GM18868 (cell line): ENCODE data around the gene ABCC9.

Experiments used
- ATAC-seq: cut with Tn5 transposase; IDR thresholded peaks from one replicate; pipeline ENCODE4 v1.9.1; 2021; ENCODE audit warnings: mild to moderate bottlenecking, moderate library complexity; ENCODE audit not compliant: unreplicated experiment

The ABCC9 gene

DNA sequence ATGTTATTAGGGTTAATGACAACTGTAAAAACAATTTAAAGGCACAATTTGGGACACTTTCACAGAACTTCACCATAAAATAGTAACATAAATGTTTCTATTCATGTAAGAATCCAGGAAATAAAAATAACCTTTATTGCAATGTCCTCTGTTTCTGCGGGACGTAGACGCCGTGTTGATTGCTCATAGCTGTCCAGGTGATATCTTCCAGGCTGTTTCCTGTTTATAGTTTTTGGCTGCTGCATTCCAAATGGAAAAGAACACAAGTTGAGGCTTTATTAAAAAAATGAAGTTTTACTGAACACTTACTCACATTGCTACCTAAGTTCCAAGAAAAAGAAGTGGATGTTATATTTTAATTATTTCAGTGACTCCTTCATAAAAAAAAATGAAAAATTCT lies 58.6 kb downstream of the ABCC9 start:
- ATAC-seq: no peak

DNA sequence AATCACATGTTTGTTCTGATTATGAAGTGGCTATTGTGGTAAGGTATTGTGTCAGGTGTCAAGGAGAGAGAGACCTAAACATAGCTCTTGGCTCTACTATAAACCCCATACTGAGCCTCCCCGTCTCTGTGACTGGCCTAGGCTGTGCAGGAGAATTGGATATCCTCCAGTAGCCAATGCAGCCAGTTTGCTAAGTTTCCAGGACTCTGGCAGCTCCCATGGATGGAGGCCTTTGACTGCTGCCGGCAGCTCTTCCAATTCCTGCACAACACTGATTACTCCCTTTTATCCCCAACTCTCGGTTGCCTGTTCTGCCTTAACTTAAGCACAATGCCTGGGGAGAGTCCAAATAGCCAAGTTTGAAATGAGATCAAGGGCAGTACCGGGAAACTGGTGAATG lies 59.3 kb downstream of the ABCC9 start:
- no peak for ATAC-seq

DNA sequence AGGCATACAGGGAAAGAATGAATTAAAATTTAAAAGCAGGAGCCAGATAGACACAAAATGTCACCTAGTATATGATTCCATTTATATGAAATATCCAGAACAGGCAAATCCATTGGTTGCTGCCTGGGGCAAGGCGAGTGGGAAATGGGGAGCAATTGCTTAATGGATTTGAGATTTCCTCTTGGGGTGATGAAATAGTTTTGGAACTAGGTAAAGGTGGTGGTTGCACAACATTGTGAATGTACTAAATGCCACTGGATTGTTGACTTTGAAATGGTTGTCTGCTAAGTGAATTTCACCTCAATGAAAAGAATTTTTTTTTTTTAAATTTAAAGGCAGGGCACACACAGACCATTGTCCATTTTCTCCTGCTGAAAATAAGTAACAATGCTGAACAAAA lies 61.9 kb downstream of the ABCC9 start:
- no peak for ATAC-seq

DNA sequence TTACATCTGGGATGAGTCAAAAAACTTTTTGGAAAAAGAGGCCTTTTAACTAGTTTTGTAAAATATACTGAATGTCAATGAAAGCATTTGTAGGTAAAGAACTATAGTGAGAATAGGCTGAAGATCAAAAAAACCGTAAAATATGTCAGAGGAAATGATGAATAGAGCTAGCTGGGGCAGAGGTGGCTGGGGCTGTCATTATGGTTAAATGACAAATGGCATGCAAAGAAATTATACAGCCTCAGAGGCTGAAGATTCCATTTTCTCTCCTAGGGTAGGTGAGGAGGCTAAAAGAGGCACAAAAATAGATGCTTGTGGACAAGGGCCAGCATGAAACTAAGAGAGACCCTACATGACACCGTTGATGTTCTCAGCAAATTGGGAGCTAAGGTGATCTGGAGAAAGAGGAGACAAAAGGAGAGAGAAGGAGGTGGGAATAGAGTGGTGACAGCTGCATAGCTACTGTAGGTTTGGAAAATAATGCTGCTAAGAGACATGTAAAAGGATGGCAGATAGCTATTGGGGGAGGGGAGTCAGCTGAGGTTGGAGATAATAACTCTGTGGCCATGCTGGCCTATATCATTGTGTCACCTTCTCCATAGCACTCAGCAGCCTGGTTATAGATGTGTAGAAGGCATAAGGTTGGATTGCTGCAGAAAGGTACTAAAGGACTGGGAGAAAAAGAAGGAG lies 63.8 kb downstream of the ABCC9 start:
- no peak for ATAC-seq

DNA sequence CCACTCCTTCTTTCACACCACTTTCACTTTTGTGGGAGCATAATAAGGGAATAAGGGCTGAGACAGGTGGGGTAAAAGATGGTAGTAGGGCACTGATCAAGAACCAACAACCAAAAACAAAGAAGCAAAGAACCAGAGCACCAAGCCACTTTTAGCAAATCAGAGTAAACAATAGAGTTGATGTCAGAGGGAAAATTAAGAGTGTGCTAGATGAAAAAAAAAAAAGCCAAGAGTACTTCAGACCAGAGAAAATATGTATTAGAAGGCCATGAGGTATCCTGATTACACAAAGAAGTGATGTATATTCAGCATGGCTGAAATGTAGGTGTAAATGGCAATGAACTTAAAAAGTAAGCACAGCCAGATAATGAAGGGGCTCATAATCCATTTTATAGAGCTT lies 75.4 kb downstream of the ABCC9 start:
- ATAC-seq: no peak

DNA sequence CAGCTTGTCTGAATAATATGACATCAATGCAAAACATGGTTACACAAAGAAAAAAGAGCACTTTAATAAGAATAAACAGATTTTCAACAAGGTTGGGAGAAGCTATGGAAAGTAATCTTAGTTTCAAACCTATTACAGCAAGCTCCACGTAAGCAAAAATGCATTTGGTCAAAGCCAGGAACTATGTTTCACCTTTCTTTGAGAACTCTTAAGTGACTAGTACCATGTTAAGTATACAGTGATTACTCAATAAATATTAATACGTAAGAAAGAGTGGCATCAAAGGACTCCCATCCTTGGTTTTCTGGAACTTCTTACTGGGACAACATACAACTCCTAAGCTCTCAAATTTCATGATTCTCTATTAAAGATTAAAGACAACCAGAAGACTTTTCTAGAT lies 80.7 kb downstream of the ABCC9 start:
- ATAC-seq: no peak

DNA sequence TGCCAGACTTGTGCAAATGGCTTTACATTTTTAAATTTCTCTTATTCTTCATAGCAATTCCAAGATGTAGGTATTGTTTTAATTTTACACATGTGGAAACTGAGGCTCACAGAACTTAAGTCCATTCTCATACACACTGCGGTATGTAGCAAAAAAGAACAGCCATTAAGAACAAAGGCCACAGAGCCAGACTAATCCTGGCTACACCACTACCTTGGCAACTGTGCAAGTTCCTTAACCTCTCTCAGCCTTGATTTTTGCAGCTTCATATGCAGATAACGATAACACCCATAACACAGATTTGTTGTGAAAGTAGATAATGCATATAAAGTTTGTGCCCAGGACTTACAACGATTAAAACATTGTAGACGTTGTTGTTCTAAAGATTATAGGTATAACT lies 81.1 kb downstream of the ABCC9 start:
- no peak for ATAC-seq

DNA sequence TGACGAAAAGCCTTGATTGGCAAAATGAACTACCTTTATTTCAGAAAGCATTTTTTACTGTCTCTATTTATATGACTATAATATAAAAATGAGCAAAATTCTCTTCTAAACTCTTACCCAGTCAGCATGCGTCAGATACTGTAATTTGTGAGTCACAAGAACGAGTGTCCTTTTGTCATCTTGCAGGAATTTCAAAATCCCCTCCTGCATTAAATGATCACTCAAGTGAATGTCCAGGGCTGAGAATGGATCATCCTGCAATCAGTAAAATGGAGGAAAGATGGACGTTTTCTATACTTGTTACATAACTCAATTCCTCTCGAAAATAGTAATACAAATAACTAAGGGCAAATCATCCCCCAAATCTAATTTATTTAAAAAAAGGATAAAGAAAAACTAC lies 89.0 kb downstream of the ABCC9 start:
- ATAC-seq: no peak

DNA sequence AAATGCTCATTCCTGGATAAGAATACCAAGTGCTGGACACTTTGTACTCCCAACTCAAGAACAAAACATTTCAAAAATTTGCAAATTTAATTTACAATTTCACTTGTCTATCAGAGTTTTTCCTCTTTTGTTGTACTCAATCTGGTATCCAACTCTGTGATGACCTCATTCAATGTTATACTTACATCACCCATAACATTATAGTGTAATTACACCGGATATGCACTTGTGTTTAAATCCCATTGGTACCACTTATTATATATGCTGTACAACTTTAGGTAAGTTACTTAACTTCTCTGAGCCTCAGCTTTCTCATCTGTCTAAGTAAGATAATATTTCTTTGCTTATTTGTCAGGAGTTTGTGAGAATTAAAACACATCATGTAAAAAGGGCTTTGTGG lies 90.1 kb downstream of the ABCC9 start:
- no peak for ATAC-seq

DNA sequence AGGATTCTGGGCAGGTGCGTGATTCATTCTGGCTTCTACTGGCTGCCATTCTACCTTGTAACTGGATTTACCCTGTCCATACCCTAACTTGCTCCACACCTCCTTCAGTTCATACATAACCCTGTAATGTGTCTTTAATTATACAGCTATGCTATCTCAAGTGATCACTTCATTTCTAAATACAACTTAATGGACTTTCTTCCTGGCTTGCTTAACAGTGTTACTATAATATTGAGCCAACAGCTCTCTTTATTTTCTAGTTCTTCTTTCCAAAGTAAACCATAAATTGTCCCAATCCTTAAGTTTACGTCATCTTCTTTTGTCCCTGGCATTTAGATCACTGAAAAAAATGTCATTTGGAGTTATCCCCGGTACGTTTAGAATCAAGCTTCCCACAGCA lies 90.8 kb downstream of the ABCC9 start:
- no peak for ATAC-seq

DNA sequence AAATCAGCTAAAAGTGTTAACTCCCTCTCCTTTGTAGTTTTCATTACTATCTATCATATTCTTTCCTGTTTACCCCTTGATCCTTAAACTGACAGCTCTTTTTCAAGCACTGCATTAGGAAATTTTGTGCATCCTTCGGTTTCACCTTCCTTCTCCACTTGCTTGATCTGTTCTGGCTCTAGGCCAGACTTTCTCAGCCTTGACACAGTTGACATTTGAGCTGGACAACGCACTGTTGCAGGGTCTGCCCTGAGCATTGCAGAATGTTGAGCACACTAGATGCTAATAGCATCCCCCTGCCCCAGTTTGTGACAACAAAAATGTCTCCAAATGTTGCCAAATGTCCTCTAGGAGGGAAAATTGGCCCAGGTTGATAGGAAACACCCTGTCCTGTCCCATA lies 91.3 kb downstream of the ABCC9 start:
- ATAC-seq: no peak

DNA sequence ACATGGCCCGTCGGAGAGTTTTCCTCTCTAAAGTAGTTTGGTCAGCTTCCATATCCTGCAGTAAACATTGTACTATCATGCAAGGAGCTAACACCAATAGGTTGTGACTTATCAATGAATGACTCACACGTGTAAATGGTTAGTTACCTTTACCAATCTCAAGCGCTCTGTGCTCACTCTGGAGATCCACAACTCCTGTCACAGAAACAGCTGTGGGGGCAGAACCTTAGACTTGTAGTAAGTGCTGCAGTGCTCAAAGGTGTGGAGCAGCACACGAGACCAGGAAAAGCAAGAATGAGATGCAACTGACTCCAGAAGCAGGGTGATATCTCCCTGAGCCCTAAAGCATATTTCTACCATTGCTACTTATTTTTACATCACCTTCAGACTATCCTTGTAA lies 93.0 kb downstream of the ABCC9 start:
- no peak for ATAC-seq

DNA sequence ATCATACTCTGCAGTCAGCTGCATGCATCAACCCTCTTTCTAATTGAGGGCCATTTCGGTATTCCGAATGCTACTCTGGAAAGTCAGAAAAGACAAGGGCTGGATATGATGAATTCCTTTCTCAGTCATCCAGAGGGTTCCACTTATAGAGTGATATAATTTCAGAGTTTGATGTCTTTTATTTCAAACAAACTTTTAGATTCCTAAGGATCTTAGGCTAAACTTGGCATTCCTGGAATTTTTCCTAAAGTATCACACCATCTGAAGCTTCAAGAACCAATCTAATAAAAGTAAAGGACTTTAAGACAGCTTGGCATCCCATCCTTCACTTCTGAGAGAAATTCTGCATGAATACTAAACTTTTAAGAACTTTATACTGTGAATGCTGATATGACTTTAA lies 97.4 kb downstream of the ABCC9 start:
- no peak for ATAC-seq

DNA sequence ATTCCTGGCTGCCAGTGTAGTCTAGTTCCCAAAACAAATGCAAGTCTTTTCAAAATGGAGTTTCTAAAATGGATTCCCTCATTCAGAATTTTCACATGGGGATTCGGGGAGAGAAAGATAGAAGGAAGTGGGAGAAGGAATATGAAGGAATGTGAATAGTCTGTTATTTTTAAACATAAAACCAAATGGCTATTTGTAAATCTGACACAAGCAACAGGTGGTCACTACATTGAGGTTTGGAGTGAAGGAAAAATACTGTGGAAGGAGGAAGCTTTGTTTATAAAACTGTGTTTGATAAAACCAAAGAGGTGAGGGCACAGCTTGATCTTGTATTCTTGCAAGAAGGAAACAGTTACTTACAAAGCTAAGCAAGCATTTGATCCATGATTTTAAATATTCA lies 101.5 kb downstream of the ABCC9 start:
- no peak for ATAC-seq

DNA sequence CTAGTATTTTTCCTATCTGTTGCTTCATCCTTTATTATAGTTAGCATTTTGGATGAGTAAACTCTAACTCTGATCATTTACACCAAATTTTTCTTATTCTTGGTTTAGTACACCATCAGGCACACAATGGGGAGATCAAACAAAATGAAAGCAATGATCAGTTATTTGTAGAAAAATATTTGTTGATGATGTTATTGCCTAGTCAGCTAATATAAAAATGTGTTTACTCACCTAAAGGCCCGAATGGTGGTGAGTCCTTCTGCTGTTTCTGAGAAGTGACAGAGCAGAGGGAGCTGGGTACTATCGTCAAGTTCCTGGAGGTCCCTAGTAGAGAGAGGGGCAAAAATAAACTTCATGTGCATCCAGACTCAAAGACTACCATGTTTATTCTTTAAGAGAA lies 103.4 kb downstream of the ABCC9 start:
- no peak for ATAC-seq

DNA sequence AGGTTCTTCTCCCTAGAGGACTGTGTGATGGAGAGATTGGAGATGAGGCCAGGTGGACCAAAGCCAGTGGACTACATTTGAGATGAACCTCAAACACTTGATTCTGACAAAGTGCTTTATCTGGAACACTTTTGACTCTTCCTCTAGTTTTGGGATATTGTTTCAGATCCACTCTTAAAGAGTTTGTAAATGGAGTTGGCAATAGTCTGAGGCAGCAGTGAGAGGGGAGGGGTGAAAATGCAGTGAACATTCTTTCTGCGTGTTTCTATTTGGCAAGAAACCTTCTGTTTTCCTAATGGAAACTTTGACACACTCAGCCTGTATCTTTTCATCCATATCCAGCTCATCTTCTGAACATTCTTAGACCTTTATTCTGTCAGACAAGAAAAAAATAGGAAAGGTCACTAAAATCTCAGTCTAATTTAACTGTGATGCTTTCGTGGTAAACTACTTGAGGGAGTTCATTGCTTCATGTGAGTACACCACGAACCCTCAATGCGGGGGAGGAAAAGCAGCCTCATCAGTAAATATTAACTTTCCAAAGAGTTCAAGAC lies 109.4 kb downstream of the ABCC9 start:
- ATAC-seq: no peak

DNA sequence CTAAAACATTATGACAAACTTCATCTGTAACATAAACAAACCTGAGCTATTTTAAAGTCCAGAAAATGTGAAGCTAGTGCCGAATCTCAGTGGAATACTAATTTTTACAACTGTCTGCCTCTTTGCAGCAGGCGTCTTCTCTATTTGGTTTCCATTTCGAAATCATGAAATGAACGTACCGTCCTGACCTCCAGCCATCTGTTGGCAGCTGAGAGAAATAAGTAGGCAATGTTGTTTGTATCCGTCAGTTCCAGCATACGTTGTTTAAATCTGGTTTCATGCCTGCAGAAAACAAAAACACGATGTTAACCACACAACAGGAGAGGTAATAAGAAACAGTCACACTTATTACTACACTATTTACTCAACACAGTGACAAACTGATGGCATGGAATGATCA lies 112.4 kb downstream of the ABCC9 start:
- no peak for ATAC-seq

DNA sequence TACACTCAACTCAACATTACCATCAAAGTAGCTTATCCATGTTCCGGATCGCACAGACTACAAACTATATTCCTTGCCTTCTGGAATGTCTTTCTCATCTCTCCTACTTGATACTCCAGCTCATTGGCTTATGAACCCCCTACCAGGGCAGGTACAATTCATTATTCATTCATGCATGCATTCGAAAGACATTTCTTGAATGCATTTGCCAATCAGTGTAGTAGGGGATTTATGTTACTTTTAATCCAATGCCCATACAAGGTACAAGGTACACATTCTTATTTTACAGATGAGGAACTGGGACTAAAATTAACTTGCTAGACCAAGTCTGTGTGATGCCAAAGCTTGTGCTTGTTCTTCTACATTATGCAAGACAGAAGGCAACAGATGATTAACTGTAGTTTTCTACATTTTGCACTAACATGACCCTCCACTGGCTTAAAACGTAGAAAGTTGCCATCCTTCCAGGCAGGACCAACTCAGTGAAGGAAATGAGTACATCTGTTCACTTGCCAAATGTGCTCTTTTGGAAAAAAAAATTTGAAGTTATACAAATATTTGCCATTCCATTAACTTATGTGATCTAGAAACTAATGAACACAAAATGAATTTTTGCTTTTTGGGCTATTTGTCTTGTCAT lies 113.0 kb downstream of the ABCC9 start:
- no peak for ATAC-seq

DNA sequence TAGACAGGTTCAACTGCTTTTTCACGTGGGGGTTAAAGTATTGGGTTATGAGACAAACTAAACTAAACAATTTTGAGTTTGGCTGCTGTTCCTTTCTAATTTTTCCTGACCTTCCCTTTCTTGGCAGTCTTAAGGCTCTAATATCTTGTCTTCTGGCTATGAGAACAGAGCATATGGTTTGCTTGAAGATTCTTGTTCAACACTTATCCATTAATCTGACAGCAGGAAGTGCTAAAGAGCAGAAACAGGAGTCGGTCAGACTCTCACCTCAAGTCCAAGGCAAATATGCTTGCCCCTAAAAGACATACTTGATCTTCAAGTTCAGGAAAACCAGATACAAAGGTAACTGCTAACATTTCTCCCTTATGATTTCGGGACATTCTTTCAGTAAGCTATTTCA lies 114.1 kb downstream of the ABCC9 start:
- no peak for ATAC-seq

DNA sequence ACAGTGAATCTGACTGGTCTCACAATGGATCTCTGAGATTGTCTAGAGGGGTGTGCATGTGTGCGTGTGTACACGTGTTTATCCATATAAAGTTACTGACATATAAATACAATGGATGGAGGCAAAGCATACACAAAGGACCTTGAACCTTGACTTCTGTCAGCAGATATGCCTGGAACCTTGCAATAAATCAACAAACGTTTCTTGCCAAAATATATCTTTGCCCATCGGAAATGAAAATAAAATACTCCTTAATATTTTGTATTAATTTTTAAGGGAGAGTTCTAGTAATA lies 114.7 kb downstream of the ABCC9 start:
- no peak for ATAC-seq

DNA sequence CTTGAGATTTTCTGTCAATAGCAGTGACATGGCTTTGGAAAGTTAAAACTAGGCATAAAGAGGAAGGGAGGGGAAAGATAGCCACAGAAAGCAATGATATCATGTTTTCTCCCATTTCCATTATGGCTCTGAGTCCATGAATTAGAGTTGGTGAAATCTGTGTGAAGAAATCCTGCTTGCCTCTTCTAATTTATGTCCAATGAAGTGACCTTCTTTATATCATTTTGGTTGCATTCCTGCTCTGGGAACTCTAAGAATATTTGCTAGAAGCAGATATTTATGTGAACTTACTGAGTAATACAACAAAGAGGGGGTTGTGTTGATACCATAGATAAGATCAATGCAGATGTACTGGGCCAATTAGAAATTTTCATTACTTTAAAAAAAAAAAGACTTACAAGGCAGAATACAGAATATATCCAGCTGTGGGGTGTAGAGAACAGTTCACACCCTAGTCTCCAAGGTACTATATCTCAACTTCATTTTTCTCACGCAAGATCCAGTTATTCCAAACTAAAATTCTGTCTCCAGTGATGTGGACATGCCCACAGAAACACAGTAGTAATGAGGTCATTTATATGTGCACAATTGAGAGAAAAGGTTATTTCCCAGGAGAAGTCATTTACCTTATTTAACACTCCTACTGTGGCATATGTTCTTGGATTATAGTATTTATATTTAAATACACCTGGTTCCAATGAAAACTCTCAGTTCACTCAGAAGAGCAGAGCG lies 115.2 kb downstream of the ABCC9 start:
- ATAC-seq: no peak

DNA sequence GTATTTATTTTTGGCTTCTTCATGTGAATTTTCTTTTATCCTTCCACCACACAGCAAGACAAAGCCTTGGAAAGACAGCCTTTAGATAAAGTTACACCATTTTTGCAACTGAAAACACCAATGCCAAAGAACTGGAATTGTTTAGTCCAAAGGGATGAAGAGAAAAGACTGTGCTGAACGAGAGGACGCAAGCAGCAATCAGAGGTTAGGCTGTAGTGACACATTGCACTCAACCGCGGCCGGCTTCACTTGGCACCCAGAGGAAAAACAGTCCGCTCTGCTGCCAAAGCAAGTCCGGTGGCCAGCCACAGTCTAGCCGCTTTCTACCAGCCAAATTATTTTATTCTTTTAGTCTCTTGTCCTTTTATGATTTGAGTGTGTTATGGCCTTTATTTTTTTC lies 117.6 kb downstream of the ABCC9 start:
- no peak for ATAC-seq
